GM12874 (cell line): ENCODE results near the gene PPP1R14B.

ENCODE experiments used
- TF ChIP-seq, protein P1 (sequence below): IDR thresholded peaks from 2 replicates; pipeline ENCODE4 v1.5.1; 2011; ENCODE audit warnings: low read depth, mild to moderate bottlenecking, control low read depth, low read length, moderate library complexity; ENCODE audit not compliant: insufficient read depth

PPP1R14B gene

GRCh38 chr11:64226507-64227051 is 20.2 kb downstream of the PPP1R14B start:
- TF ChIP-seq, protein P1, sequence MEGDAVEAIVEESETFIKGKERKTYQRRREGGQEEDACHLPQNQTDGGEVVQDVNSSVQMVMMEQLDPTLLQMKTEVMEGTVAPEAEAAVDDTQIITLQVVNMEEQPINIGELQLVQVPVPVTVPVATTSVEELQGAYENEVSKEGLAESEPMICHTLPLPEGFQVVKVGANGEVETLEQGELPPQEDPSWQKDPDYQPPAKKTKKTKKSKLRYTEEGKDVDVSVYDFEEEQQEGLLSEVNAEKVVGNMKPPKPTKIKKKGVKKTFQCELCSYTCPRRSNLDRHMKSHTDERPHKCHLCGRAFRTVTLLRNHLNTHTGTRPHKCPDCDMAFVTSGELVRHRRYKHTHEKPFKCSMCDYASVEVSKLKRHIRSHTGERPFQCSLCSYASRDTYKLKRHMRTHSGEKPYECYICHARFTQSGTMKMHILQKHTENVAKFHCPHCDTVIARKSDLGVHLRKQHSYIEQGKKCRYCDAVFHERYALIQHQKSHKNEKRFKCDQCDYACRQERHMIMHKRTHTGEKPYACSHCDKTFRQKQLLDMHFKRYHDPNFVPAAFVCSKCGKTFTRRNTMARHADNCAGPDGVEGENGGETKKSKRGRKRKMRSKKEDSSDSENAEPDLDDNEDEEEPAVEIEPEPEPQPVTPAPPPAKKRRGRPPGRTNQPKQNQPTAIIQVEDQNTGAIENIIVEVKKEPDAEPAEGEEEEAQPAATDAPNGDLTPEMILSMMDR: no peak

GRCh38 chr11:64225608-64226506 is 20.9 kb downstream of the PPP1R14B start, which contains the start of the genes NUDT22 and TRPT1:
Gene NUDT22, plus strand, starts transcription at chr11:64226274. Its CDS starts 379 bp downstream, at chr11:64226653.
Gene TRPT1, minus strand, starts transcription at chr11:64226186. Its CDS starts 326 bp downstream, at chr11:64225860.
- TF ChIP-seq, protein P1: peak; percentile 35

- TF ChIP-seq, protein P1: no peak
These were observed 21.7 kb downstream of the PPP1R14B start for GRCh38 chr11:64224891-64225607.

DNA sequence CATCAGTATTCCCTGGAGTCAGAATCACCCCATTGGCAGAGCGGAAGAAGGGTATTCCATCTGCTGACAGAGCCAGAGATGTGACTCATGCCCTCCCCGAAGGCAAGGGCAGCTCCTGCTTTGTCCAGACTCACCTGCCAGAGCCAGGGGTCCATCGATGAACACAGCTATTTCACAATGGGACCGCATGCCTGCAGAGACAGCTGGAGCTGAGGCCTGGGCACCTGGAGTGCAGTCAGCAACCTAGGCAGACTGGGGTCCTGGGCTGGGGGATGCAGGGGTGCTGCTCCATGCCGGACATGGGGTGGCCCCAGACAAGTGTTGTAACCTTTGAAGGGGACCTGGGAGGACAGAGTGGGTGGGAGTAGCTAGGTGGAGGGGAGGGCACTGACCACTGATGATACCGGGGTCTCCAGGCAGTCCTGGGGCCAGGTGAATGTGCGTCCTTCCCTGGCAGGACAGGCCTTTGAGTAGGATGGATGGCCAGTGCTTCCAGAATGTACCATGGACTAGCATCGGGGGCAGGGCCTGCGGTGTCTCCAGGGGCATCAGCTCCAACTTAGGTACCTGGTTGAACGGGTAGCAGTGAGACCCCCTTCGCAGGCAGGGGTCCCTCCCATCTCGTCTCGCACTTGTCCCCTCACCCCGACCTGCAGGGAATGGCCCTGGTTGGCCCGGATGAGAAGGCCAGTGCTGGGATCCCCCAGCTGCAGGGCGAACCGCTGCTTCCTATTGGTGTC is 22.4 kb downstream of the PPP1R14B start:
- TF ChIP-seq, protein P1: no peak

GRCh38 chr11:64223001-64223651 is 23.6 kb downstream of the PPP1R14B start:
- TF ChIP-seq, protein P1: no peak

DNA sequence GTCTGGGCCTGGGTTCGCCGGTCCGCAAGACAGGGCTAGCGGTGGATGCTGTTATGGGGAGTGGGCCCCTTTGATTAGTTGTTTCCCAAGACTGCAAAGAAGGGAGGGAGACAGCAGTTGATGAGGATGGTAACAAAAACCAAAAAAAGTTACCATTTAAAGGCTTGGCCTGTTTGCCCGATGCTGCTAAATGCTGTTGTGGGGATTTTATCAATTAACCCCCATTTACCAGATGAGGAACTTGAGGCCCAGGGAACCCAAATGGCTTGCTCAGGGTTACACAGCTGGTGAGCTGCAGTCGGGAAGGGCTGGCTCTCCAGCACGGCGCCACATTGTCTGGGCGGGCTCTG is 24.1 kb downstream of the PPP1R14B start:
- TF ChIP-seq, protein P1: no peak
